Bone marrow (tissue), 2 donors: ENCODE data around the gene NAP1L5.

Source experiments
- DNase-seq, 2 donors: peaks; one replicate each; lab custom pipeline; 2025; lab: John Stamatoyannopoulos, UW

NAP1L5 gene, protein sequence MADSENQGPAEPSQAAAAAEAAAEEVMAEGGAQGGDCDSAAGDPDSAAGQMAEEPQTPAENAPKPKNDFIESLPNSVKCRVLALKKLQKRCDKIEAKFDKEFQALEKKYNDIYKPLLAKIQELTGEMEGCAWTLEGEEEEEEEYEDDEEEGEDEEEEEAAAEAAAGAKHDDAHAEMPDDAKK

DNA sequence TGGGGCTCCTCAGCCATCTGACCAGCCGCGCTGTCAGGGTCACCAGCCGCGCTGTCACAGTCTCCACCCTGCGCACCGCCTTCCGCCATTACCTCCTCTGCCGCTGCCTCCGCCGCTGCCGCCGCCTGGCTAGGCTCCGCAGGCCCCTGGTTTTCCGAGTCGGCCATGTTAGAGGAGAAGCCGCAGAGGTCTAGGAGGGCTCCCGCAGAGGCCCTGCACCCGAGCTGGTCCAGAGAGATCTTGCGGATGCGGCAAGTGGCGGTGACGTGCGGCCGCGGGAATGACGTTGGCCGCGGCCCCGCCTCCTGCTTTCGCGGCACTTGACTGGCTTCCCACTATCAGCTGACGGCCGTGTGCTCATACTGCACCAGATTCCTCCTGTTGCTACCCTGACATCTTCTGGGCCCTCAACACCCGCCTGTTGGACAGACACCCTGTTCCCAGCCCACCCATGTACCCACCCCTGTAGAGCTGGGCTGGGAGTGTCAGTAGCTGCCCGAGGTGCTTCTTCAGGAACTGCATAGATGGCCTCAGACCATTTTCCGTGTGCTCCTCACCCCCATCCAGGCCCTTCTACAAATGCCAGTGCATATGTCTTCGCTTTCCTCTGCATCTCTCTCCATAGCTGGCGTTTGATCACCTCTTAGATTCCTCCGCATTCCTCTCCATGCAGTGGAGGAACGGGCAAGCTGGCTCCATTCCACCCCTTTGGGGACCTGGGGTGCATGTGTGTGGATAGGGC lies at the start of gene NAP1L5:
TSS of gene NAP1L5 (minus strand) at position 242 of the 742 bp plus-strand sequence. CDS start at position 167, 75 bp downstream.
- DNase-seq, result peak in 1 of 2 donors; percentile 13

DNA sequence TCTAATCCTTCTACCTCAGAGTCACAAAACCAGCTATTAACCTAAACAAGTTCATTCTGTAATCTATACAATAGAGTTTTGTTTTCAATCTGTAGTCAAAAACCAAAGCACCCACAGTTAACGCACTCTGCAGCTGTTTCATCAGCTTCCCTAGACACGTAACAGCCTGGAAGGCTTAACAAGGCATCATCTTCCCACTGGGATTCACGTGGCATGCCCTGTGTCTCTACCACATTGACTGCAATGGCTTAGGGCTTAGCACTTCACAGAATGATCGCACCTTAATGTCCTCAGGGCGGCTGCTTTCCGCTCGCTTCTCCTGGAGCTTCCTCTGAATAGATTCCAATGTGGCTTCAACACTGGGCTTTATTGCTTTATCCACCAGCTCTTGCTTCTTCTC lies 49.7 kb upstream of the NAP1L5 start:
- no peak for DNase-seq

GRCh38 chr4:88746206-88746605 lies 48.6 kb upstream of the NAP1L5 start:
- no peak for DNase-seq

- no peak for DNase-seq
Observed at GRCh38 chr4:88745581-88746163, 48.0 kb upstream of the NAP1L5 start.

DNA sequence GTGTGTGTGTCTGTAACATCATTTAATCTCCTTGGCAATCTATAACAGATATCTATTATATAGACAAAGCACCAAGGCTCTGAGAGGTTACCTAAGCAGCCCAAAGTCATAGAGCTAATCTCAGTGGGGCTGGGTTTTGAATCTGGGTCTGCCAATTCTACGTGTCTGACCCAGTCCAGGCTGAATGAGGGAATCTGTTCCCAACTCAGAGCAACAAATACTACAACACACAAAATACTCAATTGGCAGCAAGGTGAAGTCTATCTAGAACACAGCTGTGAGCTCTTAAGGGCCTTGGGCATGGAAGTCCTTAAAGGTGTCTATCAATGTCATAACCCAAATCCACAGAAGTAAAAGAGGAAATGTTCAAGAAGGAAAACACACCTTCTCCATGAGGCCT lies 47.5 kb upstream of the NAP1L5 start:
- no peak for DNase-seq

GRCh38 chr4:88744609-88745008 lies 47.0 kb upstream of the NAP1L5 start:
- no peak for DNase-seq

GRCh38 chr4:88743696-88744095 lies 46.1 kb upstream of the NAP1L5 start:
- DNase-seq, result no peak

- DNase-seq, result no peak
Observed at GRCh38 chr4:88742561-88742960, 44.9 kb upstream of the NAP1L5 start.

DNA sequence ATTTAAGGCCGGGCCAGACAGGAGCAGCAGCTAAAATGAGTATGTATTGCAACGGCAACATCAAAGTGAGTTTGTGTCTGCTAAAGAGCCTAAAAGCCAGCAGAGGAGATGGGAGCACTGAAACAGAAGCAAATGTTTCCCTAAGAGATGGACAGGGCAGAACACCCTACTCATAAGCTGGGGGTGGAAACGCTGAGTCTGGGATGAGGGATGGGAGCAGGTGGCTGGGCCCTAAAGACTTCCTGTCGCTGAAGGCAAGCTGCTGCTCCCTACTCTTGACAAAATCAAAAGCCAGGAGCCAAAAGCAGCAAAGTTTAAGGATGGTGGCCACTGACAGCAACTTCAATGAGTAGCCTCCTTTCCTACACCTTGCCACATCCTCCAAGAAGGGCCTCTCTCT lies 40.6 kb upstream of the NAP1L5 start:
- no peak for DNase-seq

DNA sequence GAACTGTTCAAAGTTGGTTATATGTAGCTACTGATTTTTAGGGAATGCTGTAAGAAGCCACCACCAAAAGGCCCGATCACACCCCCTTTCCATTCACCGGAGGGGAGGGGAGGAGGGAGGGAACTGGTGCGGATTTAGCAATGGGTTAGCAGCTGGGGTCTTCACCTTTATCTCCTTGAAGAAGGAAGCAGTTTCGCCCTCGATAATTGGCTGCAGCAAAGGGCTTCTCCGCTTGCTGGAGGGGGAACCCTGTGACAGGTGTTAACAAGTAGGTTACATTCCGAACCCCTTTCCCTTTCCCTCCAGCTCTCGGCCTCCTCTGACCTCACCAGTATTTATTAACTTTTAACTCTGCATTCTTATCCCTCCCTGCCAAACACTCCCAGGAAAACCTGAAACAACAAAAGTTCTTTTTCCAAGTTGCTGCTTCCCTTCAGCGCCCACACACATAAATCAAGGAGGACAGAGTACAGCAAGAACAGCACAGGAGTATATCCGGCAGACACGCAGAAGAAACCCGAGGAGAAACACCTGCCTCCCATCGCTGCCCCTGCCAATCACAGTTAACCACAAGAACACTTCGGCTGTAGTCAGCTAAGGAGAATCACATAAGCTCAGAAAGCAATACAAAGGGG lies 39.8 kb upstream of the NAP1L5 start:
- no peak for DNase-seq

DNA sequence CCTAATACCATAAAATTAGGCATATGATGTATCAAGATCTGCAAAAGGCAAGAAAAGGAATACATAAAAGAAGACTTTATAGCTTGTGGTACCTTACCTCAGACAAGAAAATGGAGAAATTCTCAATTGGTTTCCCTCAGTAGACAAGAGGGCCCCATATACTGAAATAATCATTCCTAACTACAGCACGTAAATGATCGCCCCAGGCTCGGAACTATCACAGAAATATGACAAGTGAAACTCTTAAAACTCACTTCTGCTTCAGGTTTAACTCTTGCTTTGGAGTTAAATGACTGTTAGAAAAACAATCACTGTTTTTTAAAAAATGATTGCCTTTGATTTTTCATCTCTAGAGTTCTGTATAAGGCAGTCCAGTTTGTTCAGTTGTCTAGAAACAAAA lies 38.6 kb upstream of the NAP1L5 start:
- DNase-seq, result no peak

DNA sequence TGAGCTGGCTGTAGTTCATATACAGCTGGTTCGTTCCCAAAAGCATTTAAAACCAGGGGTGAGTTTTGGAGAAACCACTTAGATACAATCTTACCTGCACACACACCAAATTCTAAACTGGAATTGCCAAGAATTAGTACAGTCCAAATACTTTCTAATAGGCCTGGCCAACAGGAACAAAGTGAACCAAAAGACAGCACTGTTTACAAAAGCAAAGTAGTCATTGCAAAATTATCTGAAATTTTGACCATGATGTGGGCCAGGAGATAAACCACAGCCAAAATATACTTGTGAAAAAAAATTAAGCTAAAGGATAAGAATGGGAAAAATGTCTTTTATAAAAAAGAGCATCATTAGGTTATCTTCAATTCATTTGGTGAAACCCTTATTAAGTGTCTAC lies 37.9 kb upstream of the NAP1L5 start:
- DNase-seq, result no peak

- no peak for DNase-seq
Observed at GRCh38 chr4:88734403-88734949, 36.8 kb upstream of the NAP1L5 start.

DNA sequence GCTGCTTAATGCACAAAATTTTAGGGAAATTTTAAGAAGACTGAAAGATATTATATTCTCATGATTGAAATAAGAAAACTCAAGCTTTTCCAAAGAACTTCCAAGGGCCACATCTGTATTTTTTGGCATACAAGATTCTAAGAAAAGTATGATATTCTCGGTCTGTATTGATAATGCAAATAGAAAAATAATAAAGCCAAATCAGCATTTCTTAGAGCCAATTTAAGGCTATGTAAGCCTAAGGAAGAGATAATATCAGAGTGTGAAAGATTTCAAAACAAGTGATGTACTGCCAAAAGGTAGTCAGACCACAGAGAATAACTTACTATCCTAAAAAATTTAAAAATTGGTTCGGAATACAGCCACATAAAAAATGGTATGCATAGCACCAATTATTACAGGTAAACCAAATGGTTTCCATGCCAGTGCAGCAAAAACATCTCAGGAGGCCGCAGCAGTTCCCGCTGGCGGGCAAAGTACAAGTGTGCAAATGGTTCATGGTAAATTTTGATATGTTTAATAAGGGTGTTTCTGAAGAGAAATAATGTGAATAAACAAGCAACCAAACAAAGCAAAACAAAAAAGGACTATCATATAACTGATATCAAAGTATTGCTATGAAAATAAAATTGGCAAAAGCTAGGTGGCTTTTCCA lies 35.2 kb upstream of the NAP1L5 start:
- no peak for DNase-seq

DNA sequence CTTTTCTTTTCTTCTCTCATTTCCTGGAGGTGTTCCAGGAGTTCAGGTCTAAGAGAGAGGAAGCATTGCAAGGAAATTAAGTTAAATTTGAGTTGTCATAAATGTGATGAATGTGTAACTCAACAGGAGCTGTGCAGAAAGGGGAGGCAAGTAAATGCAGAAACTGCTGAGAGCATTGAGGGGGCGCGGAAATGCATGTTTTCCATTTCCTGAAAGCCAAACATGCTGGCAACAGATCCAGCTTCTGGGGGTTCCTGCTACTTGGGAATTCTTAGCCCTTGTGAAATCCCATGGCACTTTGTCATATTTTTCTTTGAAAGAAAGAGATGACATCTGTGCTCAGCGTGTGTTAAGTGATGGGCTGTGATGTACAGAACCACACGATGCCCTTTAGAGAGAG lies 33.8 kb upstream of the NAP1L5 start:
- DNase-seq, result no peak

GRCh38 chr4:88730811-88731210 lies 33.2 kb upstream of the NAP1L5 start:
- DNase-seq, result no peak

DNA sequence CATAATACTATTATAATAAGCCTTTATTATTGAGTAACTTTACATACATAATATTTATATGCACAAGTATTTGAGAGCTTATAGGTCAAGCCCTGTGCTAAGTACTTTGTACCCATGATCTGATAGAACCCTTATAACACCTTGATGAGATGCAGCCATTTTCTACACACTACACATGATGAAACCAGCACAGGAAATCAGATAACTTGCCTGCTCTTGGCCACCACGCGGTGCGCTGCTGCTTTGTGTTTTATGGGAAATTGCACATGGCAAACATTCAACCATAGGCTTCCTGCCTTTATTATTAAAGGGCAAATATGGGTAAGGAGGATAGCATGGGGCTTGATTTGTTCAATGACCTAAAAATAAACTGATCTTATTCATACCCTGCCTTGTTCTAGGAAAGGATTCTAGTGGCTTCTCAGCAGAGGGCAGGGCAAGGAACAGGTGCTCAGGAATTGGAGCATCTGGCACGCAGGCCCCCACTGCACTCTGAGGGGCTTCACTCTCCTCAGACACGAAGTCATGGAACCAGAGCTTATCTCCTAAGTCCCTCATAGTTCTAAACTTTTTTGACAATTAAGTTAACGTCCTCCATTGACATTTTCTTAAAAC lies 31.6 kb upstream of the NAP1L5 start:
- no peak for DNase-seq

- no peak for DNase-seq
Observed at GRCh38 chr4:88728146-88728545, 30.5 kb upstream of the NAP1L5 start.

DNA sequence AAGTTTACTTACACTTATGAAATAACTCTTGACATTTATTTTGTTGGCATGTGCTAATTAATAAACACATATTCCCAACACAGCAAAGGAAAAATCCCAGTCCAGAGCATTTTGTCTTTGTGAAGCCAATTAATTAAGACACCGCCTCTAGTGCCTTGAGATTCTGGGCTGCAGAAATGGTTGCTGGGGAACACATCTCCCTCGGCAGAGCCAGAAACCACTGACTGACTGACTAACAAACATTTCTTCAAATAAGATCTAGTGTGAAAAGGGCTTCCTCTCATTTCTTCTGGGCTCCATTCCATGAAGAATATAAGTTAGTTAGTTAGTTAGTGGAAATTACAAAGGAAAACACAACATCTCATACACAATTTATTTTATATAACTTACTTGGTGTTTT lies 28.4 kb upstream of the NAP1L5 start:
- no peak for DNase-seq

DNA sequence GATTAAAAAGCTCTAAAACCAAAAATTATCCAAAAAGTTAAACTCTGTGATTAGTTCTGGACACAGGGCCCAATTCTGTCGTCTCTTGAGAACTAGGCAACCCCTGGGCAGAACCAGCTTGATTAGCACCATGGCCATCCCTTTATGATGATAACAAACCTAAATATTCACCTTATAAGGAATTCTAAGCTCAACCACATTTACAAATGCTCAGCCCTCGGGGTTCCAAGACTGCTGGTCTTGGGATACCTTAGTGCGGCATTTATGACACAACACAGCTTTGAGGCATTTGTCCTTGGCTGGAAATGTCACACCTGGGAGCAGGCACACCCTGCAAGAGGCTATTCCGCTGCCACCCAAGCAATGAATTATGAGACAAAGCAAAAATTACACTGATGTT lies 27.5 kb upstream of the NAP1L5 start:
- no peak for DNase-seq

DNA sequence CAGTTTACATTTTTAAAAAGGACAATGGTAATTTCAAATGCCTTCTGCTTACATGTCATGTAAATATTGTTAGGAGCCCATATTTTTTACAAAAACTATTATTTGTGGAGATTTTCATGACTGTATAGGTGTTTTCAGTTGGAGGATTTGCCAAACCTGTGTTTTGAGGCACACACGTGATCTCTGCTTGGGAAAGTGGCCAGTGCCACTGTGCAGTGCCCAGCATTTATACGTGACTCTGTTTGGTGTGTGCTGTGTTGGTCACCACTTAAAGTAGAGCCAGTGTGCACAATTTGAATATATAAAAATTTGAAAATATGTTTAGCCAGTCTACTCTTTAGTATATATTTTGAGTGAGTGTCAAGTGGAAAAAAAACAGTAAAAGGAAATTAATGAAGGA lies 26.8 kb upstream of the NAP1L5 start:
- DNase-seq, result no peak

GRCh38 chr4:88722828-88723227 lies 25.2 kb upstream of the NAP1L5 start:
- no peak for DNase-seq
